Activated T-helper 2 cell treated with anti-CD3 and anti-CD28 coated beads, Interferon-gamma antibody, Interleukin-2, Interleukin-4, amounts not matched to agents 10 μg/mL and 5 μg/mL and 100 μg/mL, durations not matched to agents 14 hours and 24 hours and 36 hours (primary cell): ENCODE results near the gene ZNF18. TPM values are rescaled to one million over a fixed set of nuclear protein-coding genes. Genes with fewer than 3 reads are reported as not detected.

ENCODE experiments used
- DNase-seq: peaks from one replicate; pipeline ENCODE4 v3.0.0; 2021; ENCODE audit warnings: low spot score
- H3K27ac Mint-ChIP-seq: one replicate; pipeline ENCODE4 v1.8.0; 2021; ENCODE audit warnings: mixed read lengths
- H3K27me3 Mint-ChIP-seq: one replicate; pipeline ENCODE4 v1.8.0; 2021; ENCODE audit warnings: low read depth, mixed read lengths
- H3K36me3 Mint-ChIP-seq: one replicate; pipeline ENCODE4 v1.8.0; 2021; ENCODE audit warnings: low read depth, mixed read lengths
- H3K4me1 Mint-ChIP-seq: one replicate; pipeline ENCODE4 v1.8.0; 2021; ENCODE audit warnings: low read depth, mixed read lengths
- H3K4me3 Mint-ChIP-seq: one replicate; pipeline ENCODE4 v1.8.0; 2021; ENCODE audit warnings: low read depth, mild to moderate bottlenecking, moderate library complexity, mixed read lengths
- H3K9me3 Mint-ChIP-seq: one replicate; pipeline ENCODE4 v1.8.0; 2021; ENCODE audit warnings: mixed read lengths
- intact Hi-C: fragments of 100-400 bp; cut with micrococcal nuclease; formaldehyde crosslinking; loops from one replicate; pipeline ENCODE4 v1.15.1; 2023
- total RNA-seq: library from RNA; stranded (reverse); gene quantifications from 2 replicates; pipeline ENCODE4 v1.2.3, GENCODE V29; 2022

Gene ZNF18
- total RNA-seq, 1 donor from 2014 or later: 6.8 TPM

- intact Hi-C loops: no loop called here
- Mint-ChIP-seq H3K27ac (no peak overlapping the region), H3K4me3 (no peak overlapping the region), H3K36me3 (no peaks in the 10 kb centered on the region), H3K9me3 (no peaks in the 10 kb centered on the region), H3K4me1 (no peaks in the 10 kb centered on the region), H3K27me3 (no peaks in the 10 kb centered on the region)
- DNase-seq: no peak
Measured at GRCh38 chr17:11935734-11936406, 61.4 kb downstream of the ZNF18 start.

DNA sequence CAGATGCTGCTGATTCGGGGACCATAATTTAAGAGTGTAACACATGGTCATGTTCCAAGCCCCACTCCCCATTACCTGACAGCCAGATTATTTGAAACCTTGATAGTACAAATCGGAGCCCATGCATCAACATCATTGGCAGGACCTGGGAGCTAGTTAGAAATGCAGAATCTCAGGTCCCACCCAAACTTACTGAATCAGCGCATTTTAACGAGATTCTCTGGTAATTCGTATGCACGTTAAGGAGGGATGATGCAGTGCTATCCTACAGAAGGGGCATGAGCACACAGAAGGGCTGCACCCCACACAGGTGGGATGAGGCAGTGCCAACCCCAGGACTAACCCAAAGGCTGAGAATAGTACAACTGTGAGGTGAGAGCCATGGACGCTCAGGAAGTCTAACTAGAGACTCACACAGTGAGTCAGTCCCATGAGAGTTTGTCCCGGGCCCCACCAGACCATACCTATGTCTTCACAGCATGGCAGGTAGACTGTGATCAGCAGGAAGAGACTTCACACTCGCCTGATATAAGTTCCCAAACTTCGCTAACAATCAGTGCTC lies 64.9 kb downstream of the ZNF18 start:
- no peaks in the 10 kb centered on the region for H3K9me3 Mint-ChIP-seq
- H3K4me1 Mint-ChIP-seq: no peaks in the 10 kb centered on the region
- no peak for DNase-seq
- no peak overlapping the region for H3K4me3 Mint-ChIP-seq
- intact Hi-C loops: no loop called here
- H3K36me3 Mint-ChIP-seq: no peaks in the 10 kb centered on the region
- no peak overlapping the region for H3K27ac Mint-ChIP-seq
- no peaks in the 10 kb centered on the region for H3K27me3 Mint-ChIP-seq

- Mint-ChIP-seq H3K9me3 (no peaks in the 10 kb centered on the region), H3K4me3 (no peak overlapping the region), H3K36me3 (no peaks in the 10 kb centered on the region), H3K27ac (no peak overlapping the region), H3K27me3 (no peaks in the 10 kb centered on the region), H3K4me1 (no peaks in the 10 kb centered on the region)
- intact Hi-C loops: no loop called here
- DNase-seq: no peak
Measured at GRCh38 chr17:11928436-11928835, 68.8 kb downstream of the ZNF18 start.

Other genes starting within 250 kb of the ZNF18 start
- 32.5 and 32.6 TPM in 2 replicates for gene MAP2K4, start 23.4 kb upstream of the ZNF18 start, total RNA-seq